Cardiac muscle cell (in vitro differentiated cells and primary cell): ENCODE results near the gene TMEM91. TPM values are rescaled to one million over a fixed set of nuclear protein-coding genes. Genes with fewer than 3 reads are reported as not detected.

Experiments
- DNase-seq, 2 donors: peaks; one replicate each; pipeline versions ENCODE4 v3.0.0 to v3.0.0-alpha.2; 2010 to 2017; ENCODE audit warnings: low read depth in 1 of 2, low spot score in 1 of 2
- H3K27ac ChIP-seq: fragments of 200-600 bp; sonication (generic); 2 replicates; pipeline ENCODE4 v1.5.1; 2016
- H3K27me3 ChIP-seq: fragments of 200-600 bp; sonication (generic); 2 replicates; pipeline ENCODE4 v1.6.0; 2016; ENCODE audit warnings: control low read depth
- H3K36me3 ChIP-seq: fragments of 200-600 bp; sonication (generic); 2 replicates; pipeline ENCODE4 v1.5.1; 2016; ENCODE audit warnings: control low read depth
- H3K4me1 ChIP-seq: fragments of 200-600 bp; sonication (generic); 2 replicates; pipeline ENCODE4 v1.8.1; 2017; ENCODE audit warnings: low read depth, mild to moderate bottlenecking, mixed run types
- H3K4me3 ChIP-seq: fragments of 200-600 bp; sonication (generic); 2 replicates; pipeline ENCODE4 v1.5.1; 2016; ENCODE audit warnings: mild to moderate bottlenecking
- H3K9me3 ChIP-seq: fragments of 200-600 bp; sonication (generic); 2 replicates; pipeline ENCODE4 v1.5.1; 2017; ENCODE audit warnings: low read depth, mild to moderate bottlenecking, control low read depth
- CTCF ChIP-seq: IDR thresholded peaks from 2 replicates; pipeline ENCODE4 v1.5.1; 2012; ENCODE audit warnings: low read depth, mild to moderate bottlenecking, low read length
- polyA plus RNA-seq: library from polyadenylated mRNA; unstranded; fragments of >200 nt; fragmentation: Nextera tagmentation; extraction: Ambion mirVana; gene quantifications from 2 replicates; pipeline ENCODE4 v1.2.1, GENCODE V29; 2016
- total RNA-seq: library from RNA; depleted of rRNA; stranded (reverse); fragments of >200 nt; gene quantifications from 2 replicates; pipeline ENCODE4 v1.2.3, GENCODE V29; 2016

Gene TMEM91
- total and polyA plus RNA-seq, 2 experiments from 2014 or later = 14.5 to 21.8 TPM

DNA sequence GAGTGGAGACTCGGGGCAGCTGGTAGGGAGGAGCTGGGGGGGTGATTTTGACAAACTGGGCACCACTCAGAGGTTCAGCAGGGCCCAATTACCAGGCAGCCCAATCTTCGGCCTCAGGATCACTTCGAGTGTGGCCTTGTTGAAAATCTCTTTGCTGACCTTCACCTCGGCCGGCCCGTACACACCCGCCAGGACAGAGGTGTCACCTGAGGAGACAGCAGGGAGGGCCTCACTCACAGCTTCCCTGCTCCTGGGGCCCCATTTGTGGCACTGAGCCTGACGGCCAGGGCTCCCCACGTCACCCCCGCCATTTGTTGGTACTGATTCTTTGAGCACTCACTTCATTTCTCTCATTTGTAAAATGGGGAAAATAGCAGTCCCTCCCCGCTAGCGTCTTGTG is 16.4 kb downstream of the TMEM91 start:
- Histone ChIP-seq H3K27ac (peak overlapping the region; percentile 69), H3K9me3 (no peaks in the 10 kb centered on the region), H3K36me3 (peaks cover 3% of the 10 kb centered on the region), H3K4me1 (no peaks in the 10 kb centered on the region), H3K4me3 (no peak overlapping the region), H3K27me3 (no peaks in the 10 kb centered on the region)
- no peak for TF ChIP-seq CTCF
- DNase-seq = no peak

DNA sequence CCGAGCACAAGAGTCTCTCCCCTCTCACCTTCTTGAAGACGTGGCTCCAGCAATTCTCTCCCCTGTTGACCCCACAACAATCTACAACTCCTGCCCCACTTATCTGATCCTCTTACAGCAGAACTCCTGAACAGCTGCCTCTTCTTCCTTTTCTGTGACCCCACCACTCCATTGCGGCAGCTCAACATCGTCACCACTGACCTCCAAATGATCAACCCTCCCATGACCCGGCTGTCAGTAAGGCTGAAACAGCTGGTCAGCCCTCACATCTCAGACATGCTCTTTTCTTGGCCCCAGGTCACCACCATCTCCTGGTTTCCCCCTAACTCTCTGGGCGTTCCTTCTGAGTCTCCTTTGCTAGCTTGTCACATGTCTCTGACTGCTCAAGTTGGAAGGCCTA is 19.0 kb downstream of the TMEM91 start:
- Histone ChIP-seq H3K4me1 (peaks cover 5% of the 10 kb centered on the region), H3K9me3 (no peaks in the 10 kb centered on the region), H3K36me3 (no peaks in the 10 kb centered on the region), H3K27me3 (no peaks in the 10 kb centered on the region), H3K27ac (no peak overlapping the region), H3K4me3 (no peak overlapping the region)
- DNase-seq = no peak
- no peak for TF ChIP-seq CTCF

- DNase-seq = peak; percentile 100
- no peaks in the 10 kb centered on the region for H3K9me3 ChIP-seq
- peak within 1 kb of the TSS; percentile 98 for H3K4me3 ChIP-seq
- peak within 1 kb of the TSS; percentile 98 for H3K27ac ChIP-seq
- H3K36me3 ChIP-seq = no peaks in the 10 kb centered on the region
- no peaks in the 10 kb centered on the region for H3K27me3 ChIP-seq
- peaks cover 5% of the 10 kb centered on the region for H3K4me1 ChIP-seq
- no peak for TF ChIP-seq CTCF
Observed at GRCh38 chr19:41397086-41398049, 21.0 kb downstream of the TMEM91 start, which contains the start of the genes BCKDHA and EXOSC5. Gene BCKDHA (plus strand): TSS chr19:41397818. CDS start chr19:41397828, 10 bp downstream. Gene EXOSC5 (minus strand): TSS chr19:41397359. CDS start chr19:41397328, 31 bp downstream.

DNA sequence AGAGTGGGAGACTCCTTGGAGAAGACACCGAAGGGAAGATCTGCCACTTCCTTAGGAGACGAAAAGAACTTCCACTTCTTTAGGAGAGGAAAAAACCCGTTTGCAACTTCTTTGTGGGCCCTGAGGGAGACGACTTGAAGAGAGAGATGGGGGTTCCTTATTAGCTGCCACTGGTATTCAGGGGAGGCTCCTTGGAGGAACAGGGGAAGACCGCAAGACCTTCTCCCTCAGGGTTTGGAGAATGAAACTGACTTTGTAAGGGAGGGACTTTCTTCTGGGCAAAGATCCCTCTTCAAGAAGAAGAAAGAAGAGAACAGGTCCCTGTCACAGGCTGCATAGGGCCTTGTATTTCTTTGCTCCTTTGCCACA is 21.7 kb downstream of the TMEM91 start:
- peak overlapping the region; percentile 98 for H3K4me3 ChIP-seq
- peaks cover 5% of the 10 kb centered on the region for H3K4me1 ChIP-seq
- H3K27me3 ChIP-seq = no peaks in the 10 kb centered on the region
- peak overlapping the region; percentile 98 for H3K27ac ChIP-seq
- no peak for TF ChIP-seq CTCF
- DNase-seq = no peak
- H3K36me3 ChIP-seq = no peaks in the 10 kb centered on the region
- H3K9me3 ChIP-seq = no peaks in the 10 kb centered on the region

DNA sequence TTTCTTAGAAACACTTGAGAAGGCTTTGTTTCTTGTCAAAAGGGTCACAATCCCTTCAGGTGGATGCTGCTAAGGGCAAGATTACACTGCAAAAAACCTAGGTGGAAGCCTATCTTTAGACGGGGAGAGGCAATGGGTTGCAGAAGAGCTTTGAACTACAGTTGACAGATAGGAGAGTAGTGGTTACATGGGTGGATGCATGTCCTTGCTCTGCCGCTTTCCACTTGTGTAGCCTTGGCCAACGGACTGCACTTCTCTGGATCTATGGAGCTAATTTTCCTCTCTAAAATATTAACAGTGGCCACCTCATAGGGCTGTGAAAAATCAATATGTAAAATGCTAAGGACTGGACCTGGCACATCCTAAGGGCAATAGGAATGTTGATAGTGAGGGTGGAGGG is 22.3 kb downstream of the TMEM91 start:
- Histone ChIP-seq H3K4me1 (peaks cover 5% of the 10 kb centered on the region), H3K27me3 (no peaks in the 10 kb centered on the region), H3K27ac (peak overlapping the region; percentile 98), H3K36me3 (no peaks in the 10 kb centered on the region), H3K4me3 (peak overlapping the region; percentile 98), H3K9me3 (no peaks in the 10 kb centered on the region)
- TF ChIP-seq CTCF = no peak
- DNase-seq = no peak
